H1 (cell line): Measurements from ENCODE around the gene KIR2DL3. TPM values are rescaled to one million over a fixed set of nuclear protein-coding genes. Genes with fewer than 3 reads are reported as not detected.

ENCODE experiments used
- CTCF ChIA-PET: fragments of 300-600 bp; sonication (Branson Sonifier 250); formaldehyde crosslinking; loops from one replicate; lab custom pipeline; 2021; ENCODE audit not compliant: partially characterized antibody; lab: Charles Lee
- POLR2A ChIA-PET: fragments of 300-600 bp; sonication (Branson Sonifier 250); formaldehyde crosslinking; loops from one replicate; lab custom pipeline; 2021; ENCODE audit warnings: inconsistent platforms; ENCODE audit not compliant: partially characterized antibody; lab: Charles Lee
- DNase-seq, 2 experiments: peaks; one replicate each; pipeline versions ENCODE4 v3.0.0 to v3.0.0-alpha.2; 2010 to 2022; ENCODE audit warnings: low spot score in 2 of 2, low read depth in 1 of 2, mixed read lengths in 1 of 2
- FAIRE-seq: peaks from 2 replicates; lab custom pipeline; 2011; peaks lifted over from hg19 to GRCh38; lab: Jason Lieb, UNC
- H2AFZ ChIP-seq: 2 replicates; pipeline ENCODE4 v1.8.1; 2012; ENCODE audit warnings: low read length, inconsistent platforms
- H2AK5ac ChIP-seq: 2 replicates; pipeline ENCODE4 v1.6.1; 2013; ENCODE audit warnings: low read depth, low read length
- H2BK120ac ChIP-seq: replicated peaks from 2 replicates; pipeline ENCODE3; 2013; ENCODE audit warnings: low read depth, low read length, inconsistent platforms
- H2BK12ac ChIP-seq: 2 replicates; pipeline ENCODE4 v1.6.1; 2013; ENCODE audit warnings: low read depth, low read length
- H2BK15ac ChIP-seq: 2 replicates; pipeline ENCODE4 v1.6.1; 2013; ENCODE audit warnings: low read length
- H2BK20ac ChIP-seq: 2 replicates; pipeline ENCODE4 v1.6.1; 2013; ENCODE audit warnings: low read length
- H2BK5ac ChIP-seq: 2 replicates; pipeline ENCODE4 v1.6.1; 2013; ENCODE audit warnings: low read depth, low read length
- H3K14ac ChIP-seq: 2 replicates; pipeline ENCODE4 v1.6.1; 2013; ENCODE audit warnings: inconsistent platforms; ENCODE audit not compliant: insufficient read length
- H3K18ac ChIP-seq: 2 replicates; pipeline ENCODE4 v1.6.1; 2013; ENCODE audit warnings: low read length; ENCODE audit errors: extremely low read depth
- H3K23ac ChIP-seq: 2 replicates; pipeline ENCODE4 v1.6.1; 2013; ENCODE audit warnings: inconsistent platforms; ENCODE audit not compliant: insufficient read length
- H3K23me2 ChIP-seq: 2 replicates; pipeline ENCODE4 v1.6.1; 2013; ENCODE audit warnings: low read depth, low read length
- H3K27ac ChIP-seq: 2 replicates; pipeline ENCODE4 v1.6.1; 2011; ENCODE audit warnings: low read depth, low read length, inconsistent platforms
- H3K27me3 ChIP-seq, 4 experiments: replicated peaks in 1 of 4; 1 replicate in 1 of 4; 2 replicates in 3 of 4; pipeline versions ENCODE4 v1.6.1 to v1.8.1; 2011 to 2013; ENCODE audit warnings: low read length in 3 of 4, mild to moderate bottlenecking in 3 of 4, inconsistent platforms in 2 of 4, mixed read lengths in 2 of 4, moderate library complexity in 1 of 4; ENCODE audit not compliant: control insufficient read depth in 3 of 4, insufficient read depth in 3 of 4; ENCODE audit errors: extremely low read depth in 1 of 4
- H3K36me3 ChIP-seq, 4 experiments: 2 replicates each; pipeline versions ENCODE4 v1.6.1 to v1.8.1; 2011 to 2013; ENCODE audit warnings: mild to moderate bottlenecking in 4 of 4, low read length in 3 of 4, moderate library complexity in 2 of 4, control low read depth in 1 of 4, inconsistent platforms in 1 of 4; ENCODE audit not compliant: insufficient read depth in 4 of 4, control insufficient read depth in 2 of 4
- H3K4ac ChIP-seq: replicated peaks from 2 replicates; pipeline ENCODE3; 2013; ENCODE audit warnings: low read length, low read depth, mixed read lengths, inconsistent platforms; ENCODE audit not compliant: insufficient read length
- H3K4me1 ChIP-seq, 4 experiments: replicated peaks in 1 of 4; 1 replicate in 1 of 4; 2 replicates in 3 of 4; pipeline versions ENCODE4 v1.6.1 to v1.8.1; 2011 to 2013; ENCODE audit warnings: low read length in 3 of 4, inconsistent platforms in 2 of 4, mixed read lengths in 1 of 4; ENCODE audit not compliant: insufficient read depth in 4 of 4, control insufficient read depth in 3 of 4
- H3K4me2 ChIP-seq, 2 experiments: 2 replicates each; pipeline versions ENCODE4 v1.6.1 to v1.8.1; 2011 to 2013; ENCODE audit warnings: low read depth in 2 of 2, low read length in 2 of 2, control low read depth in 1 of 2, inconsistent platforms in 1 of 2, mild to moderate bottlenecking in 1 of 2; ENCODE audit not compliant: insufficient read depth in 1 of 2
- H3K4me3 ChIP-seq, 4 experiments: fragments of 200-600, 300-600 bp in 1 of 4; sonication (generic), shearing (Covaris generic), sonication (Bioruptor Twin) in 1 of 4; 2 replicates each; pipeline versions ENCODE4 v1.5.1 to v1.8.1; 2011 to 2016; ENCODE audit warnings: low read length in 4 of 4, low read depth in 3 of 4, control low read depth in 2 of 4, inconsistent platforms in 2 of 4, mild to moderate bottlenecking in 2 of 4, mixed read lengths in 1 of 4, moderate library complexity in 1 of 4; ENCODE audit not compliant: insufficient read depth in 2 of 4; ENCODE audit errors: extremely low read depth in 1 of 4
- H3K56ac ChIP-seq: replicated peaks from 2 replicates; pipeline ENCODE3; 2013; ENCODE audit warnings: low read depth, mild to moderate bottlenecking, mixed read lengths, low read length, inconsistent platforms; ENCODE audit not compliant: insufficient read length
- H3K79me1 ChIP-seq: 2 replicates; pipeline ENCODE4 v1.6.1; 2013; ENCODE audit warnings: low read depth, low read length, control low read depth
- H3K79me2 ChIP-seq, 2 experiments: 2 replicates each; pipeline versions ENCODE4 v1.6.1 to v1.8.1; 2012 to 2013; ENCODE audit warnings: low read length in 2 of 2, mild to moderate bottlenecking in 2 of 2, inconsistent platforms in 1 of 2; ENCODE audit not compliant: insufficient read depth in 2 of 2, control insufficient read depth in 1 of 2
- H3K9ac ChIP-seq, 4 experiments: replicated peaks in 1 of 4; 1 replicate in 1 of 4; 2 replicates in 3 of 4; pipeline versions ENCODE4 v1.6.1 to v1.8.1; 2011 to 2013; ENCODE audit warnings: low read depth in 3 of 4, low read length in 3 of 4, control low read depth in 2 of 4, mild to moderate bottlenecking in 2 of 4, moderate library complexity in 2 of 4, inconsistent platforms in 1 of 4; ENCODE audit errors: extremely low read depth in 1 of 4
- H3K9me3 ChIP-seq, 2 experiments: 2 replicates each; pipeline versions ENCODE4 v1.6.1 to v1.8.1; 2012 to 2013; ENCODE audit warnings: mild to moderate bottlenecking in 2 of 2, moderate library complexity in 2 of 2, control low read depth in 1 of 2, inconsistent platforms in 1 of 2, low read depth in 1 of 2, low read length in 1 of 2, mixed read lengths in 1 of 2; ENCODE audit not compliant: insufficient read depth in 2 of 2
- H4K20me1 ChIP-seq, 2 experiments: replicated peaks in 1 of 2; 2 replicates each; pipeline versions ENCODE3 to v1.8.1; 2011 to 2013; ENCODE audit warnings: inconsistent platforms in 2 of 2, low read length in 2 of 2, mild to moderate bottlenecking in 1 of 2; ENCODE audit not compliant: insufficient read depth in 2 of 2, control insufficient read depth in 1 of 2
- H4K5ac ChIP-seq: 2 replicates; pipeline ENCODE4 v1.6.1; 2013; ENCODE audit warnings: low read length, low read depth, mixed read lengths, inconsistent platforms; ENCODE audit not compliant: insufficient read length
- H4K8ac ChIP-seq: 2 replicates; pipeline ENCODE4 v1.8.0; 2013; ENCODE audit warnings: mild to moderate bottlenecking, moderate library complexity, low read length, inconsistent platforms; ENCODE audit not compliant: insufficient read depth; ENCODE audit errors: extremely low read depth
- H4K91ac ChIP-seq: replicated peaks from 2 replicates; pipeline ENCODE3; 2013; ENCODE audit warnings: low read length, mixed read lengths, inconsistent platforms; ENCODE audit not compliant: insufficient read length
- CTBP2 ChIP-seq: IDR thresholded peaks from 2 replicates; pipeline ENCODE4 v1.7.0; 2011; ENCODE audit warnings: borderline replicate concordance, mild to moderate bottlenecking, moderate library complexity, mixed read lengths, low read length; ENCODE audit not compliant: insufficient read depth, insufficient read length
- GABPA ChIP-seq: IDR thresholded peaks from 2 replicates; pipeline ENCODE4 v1.6.1; 2011; ENCODE audit warnings: mild to moderate bottlenecking, low read length, moderate library complexity, borderline replicate concordance; ENCODE audit not compliant: insufficient read depth
- JUN ChIP-seq: IDR thresholded peaks from 2 replicates; pipeline ENCODE4 v1.6.1; 2011; ENCODE audit warnings: low read depth, mild to moderate bottlenecking, improper control_type of control experiment, low read length
- MAX ChIP-seq: IDR thresholded peaks from 2 replicates; pipeline ENCODE4 v1.6.1; 2012; ENCODE audit warnings: inconsistent platforms
- PHF8 ChIP-seq: fragments of 200-600 bp; sonication (generic); conservative IDR thresholded peaks from 2 replicates; pipeline ENCODE4 v1.7.1; 2012; ENCODE audit warnings: low read depth, mild to moderate bottlenecking, inconsistent platforms, low read length, moderate library complexity
- RAD21 ChIP-seq, 2 experiments: IDR thresholded peaks in 1 of 2; conservative IDR thresholded peaks in 1 of 2; 2 replicates each; pipeline ENCODE4 v1.6.1; 2011; ENCODE audit warnings: low read depth in 2 of 2, low read length in 2 of 2, improper control_type of control experiment in 1 of 2, inconsistent platforms in 1 of 2, mild to moderate bottlenecking in 1 of 2, moderate library complexity in 1 of 2
- RBBP5 ChIP-seq: IDR thresholded peaks from 2 replicates; pipeline ENCODE4 v1.7.1; 2012; ENCODE audit warnings: low read depth, mild to moderate bottlenecking, inconsistent platforms, low read length, moderate library complexity, borderline replicate concordance
- RFX5 ChIP-seq: IDR thresholded peaks from 2 replicates; pipeline ENCODE4 v1.6.1; 2011; ENCODE audit warnings: low read depth, low read length, improper control_type of control experiment, borderline replicate concordance
- RXRA ChIP-seq: IDR thresholded peaks from 2 replicates; pipeline ENCODE4 v1.6.1; 2011; ENCODE audit warnings: low read depth, mild to moderate bottlenecking, low read length, moderate library complexity; ENCODE audit not compliant: insufficient read depth
- SP2 ChIP-seq: IDR thresholded peaks from 2 replicates; pipeline ENCODE4 v1.6.1; 2012; ENCODE audit warnings: mild to moderate bottlenecking, low read length, inconsistent platforms
- YY1 ChIP-seq: IDR thresholded peaks from 2 replicates; pipeline ENCODE4 v1.6.1; 2011; ENCODE audit warnings: low read depth, mild to moderate bottlenecking, low read length
- WGBS, 2 experiments: shearing (Covaris generic) in 1 of 2; methylation state at CpG; one replicate each; pipeline versions ENCODE4 v1.1.6 to v1.1.7; 2013 to 2015; ENCODE audit warnings: low lambda C conversion rate in 2 of 2, mixed read lengths in 2 of 2, inconsistent platforms in 1 of 2, low coverage in 1 of 2, missing lambda C conversion rate in 1 of 2; ENCODE audit not compliant: insufficient replicate concordance in 2 of 2, insufficient coverage in 1 of 2, insufficient read length in 1 of 2; ENCODE audit errors: extremely low coverage in 1 of 2, missing lambda C conversion rate in 1 of 2; 5-methylcytosine and 5-hydroxymethylcytosine counted together
- polyA plus RNA-seq, 7 experiments: library from polyadenylated mRNA; depleted of rRNA in 3 of 7; stranded (reverse) in 5 of 7; unstranded in 2 of 7; fragments of >200 nt in 5 of 7; fragments of 200-250 nt in 2 of 7; gene quantifications; 1 replicate in 5 of 7; 2 replicates in 1 of 7; 4 replicates in 1 of 7; pipeline versions ENCODE4 v1.2.1 to v1.2.3, GENCODE V29; 2011 to 2013; ENCODE audit warnings: missing spikeins in 2 of 7, mixed read lengths in 2 of 7
- total RNA-seq: library from RNA; stranded (reverse); fragmentation: NEBNext Ultra II Directional; extraction: Animal tissue kit (Norgen Biotek cat#: 25700); gene quantifications from 2 replicates; pipeline ENCODE4 v1.2.1, GENCODE V29; 2021
- TF ChIP-seq, protein P1 (sequence below): IDR thresholded peaks from 2 replicates; pipeline ENCODE4 v1.6.1; 2012; ENCODE audit warnings: low read length, inconsistent platforms

Gene KIR2DL3
- total and polyA plus RNA-seq, 2 of the 8 experiments (the other 6 are each of a cell fraction or from before 2014, with no cell fraction given), result not detected

DNA sequence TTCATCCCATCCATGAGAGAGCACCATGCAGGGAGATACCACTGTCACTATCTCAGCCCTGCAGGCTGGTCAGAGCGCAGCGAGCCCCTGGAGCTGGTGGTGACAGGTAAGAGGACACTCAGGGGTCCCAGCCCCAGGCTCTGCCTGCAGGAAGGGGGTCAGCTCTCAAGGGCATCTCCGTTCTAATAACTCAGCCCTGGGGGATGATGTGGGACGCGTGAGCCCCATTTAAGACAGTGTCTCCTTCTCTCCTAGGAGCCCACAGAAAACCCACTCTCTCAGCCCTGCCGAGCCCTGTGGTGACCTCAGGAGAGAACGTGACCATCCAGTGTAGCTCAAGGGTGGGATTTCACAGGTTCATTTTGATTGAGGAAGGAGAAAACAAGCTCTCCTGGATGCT is 29.5 kb upstream of the KIR2DL3 start:
- TF ChIP-seq RXRA (no peak), RBBP5 (no peak), YY1 (no peak), JUN (no peak), GABPA (no peak), MAX (no peak), PHF8 (no peak), RFX5 (no peak), SP2 (no peak), RAD21 (IDR thresholded peaks at IDR 0.05 in 1 of 2, conservative IDR thresholded peaks at IDR 0.05 in 1 of 2; ENCODE audit: low read depth in 2 of 2, low read length in 2 of 2) (no peak), CTBP2 (no peak)
- TF ChIP-seq, protein P1, sequence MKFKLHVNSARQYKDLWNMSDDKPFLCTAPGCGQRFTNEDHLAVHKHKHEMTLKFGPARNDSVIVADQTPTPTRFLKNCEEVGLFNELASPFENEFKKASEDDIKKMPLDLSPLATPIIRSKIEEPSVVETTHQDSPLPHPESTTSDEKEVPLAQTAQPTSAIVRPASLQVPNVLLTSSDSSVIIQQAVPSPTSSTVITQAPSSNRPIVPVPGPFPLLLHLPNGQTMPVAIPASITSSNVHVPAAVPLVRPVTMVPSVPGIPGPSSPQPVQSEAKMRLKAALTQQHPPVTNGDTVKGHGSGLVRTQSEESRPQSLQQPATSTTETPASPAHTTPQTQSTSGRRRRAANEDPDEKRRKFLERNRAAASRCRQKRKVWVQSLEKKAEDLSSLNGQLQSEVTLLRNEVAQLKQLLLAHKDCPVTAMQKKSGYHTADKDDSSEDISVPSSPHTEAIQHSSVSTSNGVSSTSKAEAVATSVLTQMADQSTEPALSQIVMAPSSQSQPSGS, result no peak
- H3K27ac ChIP-seq, result no peak overlapping the region
- H3K9me3 ChIP-seq, result peaks cover 44 to 77% of the 10 kb centered on the region in 2 experiments
- H3K23me2 ChIP-seq, result no peaks in the 10 kb centered on the region
- H2BK120ac ChIP-seq, result no peak overlapping the region
- H2AFZ ChIP-seq, result no peak overlapping the region
- H4K20me1 ChIP-seq, result no peaks in the 10 kb centered on the region
- no peaks in the 10 kb centered on the region for H3K79me1 ChIP-seq
- no peak overlapping the region for H3K4me3 ChIP-seq
- no peak overlapping the region for H2BK5ac ChIP-seq
- no peaks in the 10 kb centered on the region for H3K4me1 ChIP-seq
- no peak for FAIRE-seq
- no peak overlapping the region for H3K4ac ChIP-seq
- H3K56ac ChIP-seq, result no peak overlapping the region
- H3K23ac ChIP-seq, result no peak overlapping the region
- no peak overlapping the region for H4K8ac ChIP-seq
- no peaks in the 10 kb centered on the region for H3K27me3 ChIP-seq
- ChIA-PET POLR2A (no interaction called here), CTCF (no interaction called here)
- no peak overlapping the region for H4K5ac ChIP-seq
- WGBS, 2 experiments, result 78% methylated on average over 5 of the region's 7 CpGs; no CpG with 5 or more reads in 1 of the 2 experiments
- H2BK20ac ChIP-seq, result no peak overlapping the region
- H3K4me2 ChIP-seq, result no peak overlapping the region
- no peak overlapping the region for H3K14ac ChIP-seq
- no peak for DNase-seq
- H4K91ac ChIP-seq, result no peak overlapping the region
- no peak overlapping the region for H2AK5ac ChIP-seq
- H3K36me3 ChIP-seq, result no peaks in the 10 kb centered on the region
- no peak overlapping the region for H2BK15ac ChIP-seq
- H2BK12ac ChIP-seq, result no peak overlapping the region
- H3K9ac ChIP-seq, result no peak overlapping the region
- H3K79me2 ChIP-seq, result no peaks in the 10 kb centered on the region
- H3K18ac ChIP-seq, result no peak overlapping the region
